HG03135 (cell line): ENCODE measurements around the gene CD68.
A peak's percentile ranks its signal among the peaks of the same experiment; 100 is the strongest.

Experiments
- ATAC-seq: cut with Tn5 transposase; IDR thresholded peaks from one replicate; pipeline ENCODE4 v1.9.1; 2021; ENCODE audit warnings: mild to moderate bottlenecking, moderate library complexity; ENCODE audit not compliant: unreplicated experiment

The CD68 gene

GRCh38 chr17:7579001-7579833 lies at the start of gene CD68:
Gene CD68, plus strand, starts transcription at chr17:7579638. Its CDS starts 40 bp downstream, at chr17:7579678.
- ATAC-seq = peak; percentile 38

GRCh38 chr17:7530023-7530900 lies 49.2 kb upstream of the CD68 start:
- no peak for ATAC-seq

GRCh38 chr17:7538050-7538449 lies 41.4 kb upstream of the CD68 start:
- ATAC-seq = no peak

- no peak for ATAC-seq
Observed at GRCh38 chr17:7538891-7539545, 40.4 kb upstream of the CD68 start.

GRCh38 chr17:7541074-7541621 lies 38.3 kb upstream of the CD68 start:
- ATAC-seq = no peak

GRCh38 chr17:7544911-7545310 lies 34.5 kb upstream of the CD68 start:
- ATAC-seq = no peak

- ATAC-seq = no peak
Observed at GRCh38 chr17:7548585-7549400, 30.6 kb upstream of the CD68 start, which contains the start of gene TNFSF12. Gene TNFSF12, plus strand, starts transcription at chr17:7549058. Its CDS starts 96 bp downstream, at chr17:7549154.

GRCh38 chr17:7549401-7550055 lies 29.9 kb upstream of the CD68 start:
- ATAC-seq = no peak

GRCh38 chr17:7550344-7550743 lies 29.1 kb upstream of the CD68 start:
- ATAC-seq = no peak

- ATAC-seq = no peak
Observed at GRCh38 chr17:7551396-7551795, 28.0 kb upstream of the CD68 start.

- peak; percentile 58 for ATAC-seq
Observed at GRCh38 chr17:7552621-7553051, 26.8 kb upstream of the CD68 start.

- no peak for ATAC-seq
Observed at GRCh38 chr17:7553356-7553755, 26.1 kb upstream of the CD68 start.

GRCh38 chr17:7555320-7555948 lies 24.0 kb upstream of the CD68 start:
- ATAC-seq = no peak

GRCh38 chr17:7556627-7557026 lies 22.8 kb upstream of the CD68 start:
- no peak for ATAC-seq

- ATAC-seq = no peak
Observed at GRCh38 chr17:7557147-7557764, 22.2 kb upstream of the CD68 start.

- no peak for ATAC-seq
Observed at GRCh38 chr17:7557775-7558543, 21.5 kb upstream of the CD68 start.

GRCh38 chr17:7558544-7559319 lies 20.7 kb upstream of the CD68 start, which contains the start of gene TNFSF13:
Gene TNFSF13, plus strand, starts transcription at chr17:7558750. Its CDS starts 290 bp downstream, at chr17:7559040.
- no peak for ATAC-seq
